Type B pancreatic cell (in vitro differentiated cells): ENCODE results near the gene AHCYL2. TPM values are rescaled to one million over a fixed set of nuclear protein-coding genes. Genes with fewer than 3 reads are reported as not detected.
"Not testable (repeated sequence)": the region's sequence is repeated elsewhere in the genome, so short reads cannot be mapped to it uniquely, and the experiment has no call there.

ENCODE experiments used
- DNase-seq: peaks from one replicate; pipeline ENCODE4 v3.0.0; 2021; ENCODE audit warnings: mixed read lengths; ENCODE audit not compliant: unreplicated experiment; ENCODE audit errors: extremely low spot score
- H3K27ac Mint-ChIP-seq: 2 replicates; pipeline ENCODE4 v1.8.0; 2021; ENCODE audit warnings: mild to moderate bottlenecking, mixed read lengths
- H3K27me3 Mint-ChIP-seq: 2 replicates; pipeline ENCODE4 v1.8.0; 2021; ENCODE audit warnings: mixed read lengths
- H3K36me3 Mint-ChIP-seq: 2 replicates; pipeline ENCODE4 v1.8.0; 2021; ENCODE audit warnings: mixed read lengths
- H3K4me1 Mint-ChIP-seq: one replicate; pipeline ENCODE4 v1.8.0; 2021; ENCODE audit warnings: mixed read lengths; ENCODE audit not compliant: unreplicated experiment
- H3K4me3 Mint-ChIP-seq: 2 replicates; pipeline ENCODE4 v1.8.0; 2021; ENCODE audit warnings: mild to moderate bottlenecking, mixed read lengths
- H3K9me3 Mint-ChIP-seq: 2 replicates; pipeline ENCODE4 v1.8.0; 2021; ENCODE audit warnings: mixed read lengths
- total RNA-seq: library from RNA; stranded (reverse); gene quantifications from 2 replicates; pipeline ENCODE4 v1.2.1, GENCODE V29; 2021; ENCODE audit warnings: low replicate concordance
- TF ChIP-seq, protein P1 (sequence below): fragments of 200-600 bp; sonication (generic); conservative IDR thresholded peaks from 2 replicates; pipeline ENCODE4 v1.5.0; 2021; ENCODE audit warnings: antibody characterized with exemption, mild to moderate bottlenecking

AHCYL2 gene
- total RNA-seq, 1 donor from 2014 or later: 27.8 TPM

GRCh38 chr7:129218514-129219062, 6.2 kb upstream of the AHCYL2 start:
- no peak overlapping the region for H3K4me3 Mint-ChIP-seq
- no peaks in the 10 kb centered on the region for H3K27me3 Mint-ChIP-seq
- H3K27ac Mint-ChIP-seq: no peak overlapping the region
- peaks cover 5% of the 10 kb centered on the region for H3K4me1 Mint-ChIP-seq
- no peaks in the 10 kb centered on the region for H3K9me3 Mint-ChIP-seq
- TF ChIP-seq, protein P1, sequence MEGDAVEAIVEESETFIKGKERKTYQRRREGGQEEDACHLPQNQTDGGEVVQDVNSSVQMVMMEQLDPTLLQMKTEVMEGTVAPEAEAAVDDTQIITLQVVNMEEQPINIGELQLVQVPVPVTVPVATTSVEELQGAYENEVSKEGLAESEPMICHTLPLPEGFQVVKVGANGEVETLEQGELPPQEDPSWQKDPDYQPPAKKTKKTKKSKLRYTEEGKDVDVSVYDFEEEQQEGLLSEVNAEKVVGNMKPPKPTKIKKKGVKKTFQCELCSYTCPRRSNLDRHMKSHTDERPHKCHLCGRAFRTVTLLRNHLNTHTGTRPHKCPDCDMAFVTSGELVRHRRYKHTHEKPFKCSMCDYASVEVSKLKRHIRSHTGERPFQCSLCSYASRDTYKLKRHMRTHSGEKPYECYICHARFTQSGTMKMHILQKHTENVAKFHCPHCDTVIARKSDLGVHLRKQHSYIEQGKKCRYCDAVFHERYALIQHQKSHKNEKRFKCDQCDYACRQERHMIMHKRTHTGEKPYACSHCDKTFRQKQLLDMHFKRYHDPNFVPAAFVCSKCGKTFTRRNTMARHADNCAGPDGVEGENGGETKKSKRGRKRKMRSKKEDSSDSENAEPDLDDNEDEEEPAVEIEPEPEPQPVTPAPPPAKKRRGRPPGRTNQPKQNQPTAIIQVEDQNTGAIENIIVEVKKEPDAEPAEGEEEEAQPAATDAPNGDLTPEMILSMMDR: peak; percentile 93
- DNase-seq: peak; percentile 82
- peaks cover 5% of the 10 kb centered on the region for H3K36me3 Mint-ChIP-seq

GRCh38 chr7:129219166-129219565, 5.7 kb upstream of the AHCYL2 start:
- H3K4me3 Mint-ChIP-seq, H3K4me1 Mint-ChIP-seq, DNase-seq, H3K27me3 Mint-ChIP-seq, H3K9me3 Mint-ChIP-seq, H3K27ac Mint-ChIP-seq, H3K36me3 Mint-ChIP-seq: not testable (repeated sequence)

DNA sequence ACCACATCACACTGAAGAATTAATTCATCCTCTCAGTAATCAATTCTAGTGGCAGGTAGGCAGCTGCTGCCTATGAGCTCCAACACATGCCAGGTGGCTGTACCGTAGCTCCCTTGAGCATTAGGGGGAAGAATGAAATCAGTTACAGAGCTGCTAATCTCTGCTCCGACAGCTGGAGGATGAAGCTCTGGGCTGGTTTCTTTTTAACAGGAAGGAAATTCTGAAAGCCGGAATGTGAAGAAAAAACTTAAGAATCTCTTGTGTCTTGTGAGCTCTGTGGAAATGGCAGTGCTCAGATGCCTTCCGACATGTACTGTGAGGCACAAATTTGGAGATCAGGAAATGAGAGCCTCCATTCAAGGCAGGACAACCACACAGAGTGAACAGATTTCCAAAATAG, 2.8 kb upstream of the AHCYL2 start:
- no peaks in the 10 kb centered on the region for H3K27me3 Mint-ChIP-seq
- peak overlapping the region; percentile 8 for H3K27ac Mint-ChIP-seq
- no peaks in the 10 kb centered on the region for H3K36me3 Mint-ChIP-seq

DNA sequence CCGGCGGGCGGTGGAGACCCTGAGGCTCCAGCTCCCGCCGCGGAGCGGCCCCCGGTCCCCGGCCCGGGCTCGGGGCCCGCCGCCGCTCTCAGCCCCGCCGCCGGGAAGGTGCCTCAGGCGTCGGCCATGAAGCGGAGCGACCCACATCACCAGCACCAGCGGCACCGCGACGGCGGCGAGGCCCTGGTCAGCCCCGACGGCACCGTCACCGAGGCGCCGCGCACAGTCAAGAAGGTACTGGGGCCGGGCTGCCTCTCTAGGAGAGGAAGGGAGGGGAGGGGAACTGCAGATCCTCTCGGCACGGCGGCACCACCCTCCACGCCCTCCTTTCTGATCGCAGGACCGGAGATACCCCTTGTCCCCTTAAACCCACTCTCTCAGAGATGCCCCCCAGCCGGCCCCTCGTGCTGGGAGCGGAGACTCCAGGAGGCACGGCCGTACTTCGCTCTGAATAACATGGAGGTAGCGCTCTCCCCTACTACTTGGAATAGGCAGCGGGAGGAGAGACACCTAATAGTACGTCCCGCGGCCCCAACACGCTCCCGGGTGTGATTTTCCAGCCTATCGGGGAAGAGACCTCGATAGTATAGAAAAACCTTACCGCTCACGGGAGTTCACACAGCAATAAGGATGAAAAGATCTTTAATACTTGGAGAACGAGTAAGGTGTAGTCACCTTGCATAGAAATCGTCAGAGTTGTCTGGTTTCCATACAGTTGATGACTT, 538 bp downstream of the AHCYL2 start:
- Mint-ChIP-seq H3K36me3 (no peaks in the 10 kb centered on the region), H3K27ac (peak overlapping the region; percentile 94), H3K9me3 (no peaks in the 10 kb centered on the region), H3K4me1 (peaks cover 31% of the 10 kb centered on the region), H3K4me3 (peak overlapping the region; percentile 94), H3K27me3 (no peaks in the 10 kb centered on the region)
- TF ChIP-seq, protein P1: no peak
- DNase-seq: peak; percentile 77

More for the DNA sequence above, 2.8 kb upstream of the AHCYL2 start:
- H3K4me3 Mint-ChIP-seq: peak overlapping the region; percentile 19
- TF ChIP-seq, protein P1: no peak
- no peak for DNase-seq
- H3K9me3 Mint-ChIP-seq: no peaks in the 10 kb centered on the region
- H3K4me1 Mint-ChIP-seq: peaks cover 17% of the 10 kb centered on the region

GRCh38 chr7:129225931-129226572, 1.2 kb downstream of the AHCYL2 start:
- TF ChIP-seq, protein P1: no peak
- Mint-ChIP-seq H3K4me3 (peak overlapping the region; percentile 85), H3K36me3 (no peaks in the 10 kb centered on the region), H3K9me3 (no peaks in the 10 kb centered on the region), H3K27me3 (no peaks in the 10 kb centered on the region), H3K4me1 (peaks cover 31% of the 10 kb centered on the region), H3K27ac (peak overlapping the region; percentile 69)
- DNase-seq: no peak
